SK-N-SH treated with all-trans-retinoic acid at 6 μM for 48 hours (cell line): ENCODE results near the gene QPRT.

Experiments used
- ARNTL ChIP-seq: fragments of 450-650 bp; formaldehyde crosslinking; IDR thresholded peaks from 2 replicates; pipeline ENCODE4 v1.5.0; 2020; ENCODE audit warnings: low read depth, mild to moderate bottlenecking, moderate library complexity, borderline replicate concordance
- ESRRG ChIP-seq: fragments of 250-450 bp; sonication (Bioruptor Pico); IDR thresholded peaks from 2 replicates; pipeline ENCODE4 v1.6.1; 2021; ENCODE audit warnings: mild to moderate bottlenecking
- RARB ChIP-seq: fragments of 250-450 bp; sonication (Bioruptor Pico); IDR thresholded peaks from 2 replicates; pipeline ENCODE4 v1.8.0; 2021; ENCODE audit warnings: mild to moderate bottlenecking, moderate library complexity
- ZFP30 ChIP-seq: fragments of 450-650 bp; formaldehyde crosslinking; IDR thresholded peaks from 2 replicates; pipeline ENCODE4 v1.5.0; 2022; ENCODE audit warnings: mild to moderate bottlenecking, moderate library complexity
- TF ChIP-seq, protein P1 (sequence below): fragments of 250-450 bp; sonication (Bioruptor Pico); IDR thresholded peaks from 2 replicates; pipeline ENCODE4 v1.8.0; 2021; ENCODE audit warnings: low read depth, mild to moderate bottlenecking, moderate library complexity, borderline replicate concordance
- TF ChIP-seq, protein P2 (sequence below): fragments of 250-450 bp; sonication (Bioruptor Pico); IDR thresholded peaks from 2 replicates; pipeline ENCODE4 v1.8.0; 2020; ENCODE audit warnings: mild to moderate bottlenecking, moderate library complexity, borderline replicate concordance
- TF ChIP-seq, protein P3 (sequence below): fragments of 250-450 bp; sonication (Bioruptor Pico); IDR thresholded peaks from 2 replicates; pipeline ENCODE4 v1.5.0; 2020; ENCODE audit warnings: mild to moderate bottlenecking, moderate library complexity
- TF ChIP-seq, protein P4 (sequence below): fragments of 250-450 bp; sonication (Bioruptor Pico); IDR thresholded peaks from 2 replicates; pipeline ENCODE4 v1.5.1; 2021; ENCODE audit warnings: mild to moderate bottlenecking, moderate library complexity

DNA sequence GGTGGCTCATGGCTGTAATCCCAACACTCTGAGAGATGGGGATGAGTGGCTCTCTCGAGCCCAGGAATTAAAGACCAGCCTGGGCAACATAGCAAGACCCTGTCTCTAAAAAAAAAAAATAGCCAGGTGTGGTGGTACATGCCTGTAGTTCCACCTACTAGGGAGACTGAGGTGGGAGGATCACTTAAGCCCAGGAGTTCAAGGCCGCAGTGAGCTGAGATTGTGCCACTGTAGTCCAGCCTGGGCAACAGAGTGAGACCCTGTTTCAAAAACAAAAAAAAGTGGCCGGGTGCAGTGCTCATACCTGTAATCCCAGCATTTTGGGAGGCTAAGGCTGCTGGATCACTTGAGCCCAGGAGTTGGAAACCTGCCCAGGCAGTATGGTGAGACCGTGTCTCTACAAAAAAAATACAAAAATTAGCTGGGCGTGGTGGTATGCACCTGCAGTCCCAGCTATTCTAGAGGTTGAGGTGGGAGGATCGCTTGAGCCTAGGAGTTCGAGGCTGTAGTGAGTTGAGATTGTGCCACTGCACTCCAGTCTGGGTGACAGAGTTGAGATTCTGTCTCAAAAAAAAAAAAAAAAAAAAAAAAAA is 63.8 kb downstream of the QPRT start:
- no peak for TF ChIP-seq ARNTL
- TF ChIP-seq, protein P1, sequence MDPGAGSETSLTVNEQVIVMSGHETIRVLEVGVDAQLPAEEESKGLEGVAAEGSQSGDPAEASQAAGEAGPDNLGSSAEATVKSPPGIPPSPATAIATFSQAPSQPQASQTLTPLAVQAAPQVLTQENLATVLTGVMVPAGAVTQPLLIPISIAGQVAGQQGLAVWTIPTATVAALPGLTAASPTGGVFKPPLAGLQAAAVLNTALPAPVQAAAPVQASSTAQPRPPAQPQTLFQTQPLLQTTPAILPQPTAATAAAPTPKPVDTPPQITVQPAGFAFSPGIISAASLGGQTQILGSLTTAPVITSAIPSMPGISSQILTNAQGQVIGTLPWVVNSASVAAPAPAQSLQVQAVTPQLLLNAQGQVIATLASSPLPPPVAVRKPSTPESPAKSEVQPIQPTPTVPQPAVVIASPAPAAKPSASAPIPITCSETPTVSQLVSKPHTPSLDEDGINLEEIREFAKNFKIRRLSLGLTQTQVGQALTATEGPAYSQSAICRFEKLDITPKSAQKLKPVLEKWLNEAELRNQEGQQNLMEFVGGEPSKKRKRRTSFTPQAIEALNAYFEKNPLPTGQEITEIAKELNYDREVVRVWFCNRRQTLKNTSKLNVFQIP (CRISPR knock-in tag) = no peak
- TF ChIP-seq ZFP30 = no peak
- TF ChIP-seq, protein P2, sequence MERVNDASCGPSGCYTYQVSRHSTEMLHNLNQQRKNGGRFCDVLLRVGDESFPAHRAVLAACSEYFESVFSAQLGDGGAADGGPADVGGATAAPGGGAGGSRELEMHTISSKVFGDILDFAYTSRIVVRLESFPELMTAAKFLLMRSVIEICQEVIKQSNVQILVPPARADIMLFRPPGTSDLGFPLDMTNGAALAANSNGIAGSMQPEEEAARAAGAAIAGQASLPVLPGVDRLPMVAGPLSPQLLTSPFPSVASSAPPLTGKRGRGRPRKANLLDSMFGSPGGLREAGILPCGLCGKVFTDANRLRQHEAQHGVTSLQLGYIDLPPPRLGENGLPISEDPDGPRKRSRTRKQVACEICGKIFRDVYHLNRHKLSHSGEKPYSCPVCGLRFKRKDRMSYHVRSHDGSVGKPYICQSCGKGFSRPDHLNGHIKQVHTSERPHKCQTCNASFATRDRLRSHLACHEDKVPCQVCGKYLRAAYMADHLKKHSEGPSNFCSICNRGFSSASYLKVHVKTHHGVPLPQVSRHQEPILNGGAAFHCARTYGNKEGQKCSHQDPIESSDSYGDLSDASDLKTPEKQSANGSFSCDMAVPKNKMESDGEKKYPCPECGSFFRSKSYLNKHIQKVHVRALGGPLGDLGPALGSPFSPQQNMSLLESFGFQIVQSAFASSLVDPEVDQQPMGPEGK (CRISPR knock-in tag) = no peak
- TF ChIP-seq, protein P3, sequence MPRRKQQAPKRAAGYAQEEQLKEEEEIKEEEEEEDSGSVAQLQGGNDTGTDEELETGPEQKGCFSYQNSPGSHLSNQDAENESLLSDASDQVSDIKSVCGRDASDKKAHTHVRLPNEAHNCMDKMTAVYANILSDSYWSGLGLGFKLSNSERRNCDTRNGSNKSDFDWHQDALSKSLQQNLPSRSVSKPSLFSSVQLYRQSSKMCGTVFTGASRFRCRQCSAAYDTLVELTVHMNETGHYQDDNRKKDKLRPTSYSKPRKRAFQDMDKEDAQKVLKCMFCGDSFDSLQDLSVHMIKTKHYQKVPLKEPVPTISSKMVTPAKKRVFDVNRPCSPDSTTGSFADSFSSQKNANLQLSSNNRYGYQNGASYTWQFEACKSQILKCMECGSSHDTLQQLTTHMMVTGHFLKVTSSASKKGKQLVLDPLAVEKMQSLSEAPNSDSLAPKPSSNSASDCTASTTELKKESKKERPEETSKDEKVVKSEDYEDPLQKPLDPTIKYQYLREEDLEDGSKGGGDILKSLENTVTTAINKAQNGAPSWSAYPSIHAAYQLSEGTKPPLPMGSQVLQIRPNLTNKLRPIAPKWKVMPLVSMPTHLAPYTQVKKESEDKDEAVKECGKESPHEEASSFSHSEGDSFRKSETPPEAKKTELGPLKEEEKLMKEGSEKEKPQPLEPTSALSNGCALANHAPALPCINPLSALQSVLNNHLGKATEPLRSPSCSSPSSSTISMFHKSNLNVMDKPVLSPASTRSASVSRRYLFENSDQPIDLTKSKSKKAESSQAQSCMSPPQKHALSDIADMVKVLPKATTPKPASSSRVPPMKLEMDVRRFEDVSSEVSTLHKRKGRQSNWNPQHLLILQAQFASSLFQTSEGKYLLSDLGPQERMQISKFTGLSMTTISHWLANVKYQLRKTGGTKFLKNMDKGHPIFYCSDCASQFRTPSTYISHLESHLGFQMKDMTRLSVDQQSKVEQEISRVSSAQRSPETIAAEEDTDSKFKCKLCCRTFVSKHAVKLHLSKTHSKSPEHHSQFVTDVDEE = no peak
- no peak for TF ChIP-seq RARB (CRISPR knock-in tag)
- TF ChIP-seq, protein P4, sequence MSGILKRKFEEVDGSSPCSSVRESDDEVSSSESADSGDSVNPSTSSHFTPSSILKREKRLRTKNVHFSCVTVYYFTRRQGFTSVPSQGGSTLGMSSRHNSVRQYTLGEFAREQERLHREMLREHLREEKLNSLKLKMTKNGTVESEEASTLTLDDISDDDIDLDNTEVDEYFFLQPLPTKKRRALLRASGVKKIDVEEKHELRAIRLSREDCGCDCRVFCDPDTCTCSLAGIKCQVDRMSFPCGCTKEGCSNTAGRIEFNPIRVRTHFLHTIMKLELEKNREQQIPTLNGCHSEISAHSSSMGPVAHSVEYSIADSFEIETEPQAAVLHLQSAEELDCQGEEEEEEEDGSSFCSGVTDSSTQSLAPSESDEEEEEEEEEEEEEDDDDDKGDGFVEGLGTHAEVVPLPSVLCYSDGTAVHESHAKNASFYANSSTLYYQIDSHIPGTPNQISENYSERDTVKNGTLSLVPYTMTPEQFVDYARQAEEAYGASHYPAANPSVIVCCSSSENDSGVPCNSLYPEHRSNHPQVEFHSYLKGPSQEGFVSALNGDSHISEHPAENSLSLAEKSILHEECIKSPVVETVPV (CRISPR knock-in tag) = no peak
- no peak for TF ChIP-seq ESRRG (CRISPR knock-in tag)
